CD14-positive monocyte (primary cell): ENCODE measurements around the gene TMEM132D. TPM values are rescaled to one million over a fixed set of nuclear protein-coding genes. Genes with fewer than 3 reads are reported as not detected.

Experiments
- DNase-seq, 3 donors: peaks; one replicate each; pipeline ENCODE4 v3.0.0-alpha.2; 2011 to 2022
- H2AFZ ChIP-seq: 2 replicates; pipeline ENCODE4 v1.6.0; 2012; ENCODE audit warnings: mild to moderate bottlenecking, low read depth, low read length, inconsistent platforms; ENCODE audit not compliant: insufficient read depth, poor library complexity, severe bottlenecking
- H3K27ac ChIP-seq, 2 donors: 1 replicate in 1 of 2; 2 replicates in 1 of 2; pipeline ENCODE4 v1.5.1; 2012 to 2013; ENCODE audit warnings: low read length in 2 of 2, control low read depth in 1 of 2, inconsistent platforms in 1 of 2, low read depth in 1 of 2, mild to moderate bottlenecking in 1 of 2
- H3K27me3 ChIP-seq, 2 donors: one replicate each; pipeline versions ENCODE4 v1.6.0 to v1.6.1; 2011 to 2013; ENCODE audit warnings: low read length in 2 of 2; ENCODE audit not compliant: control insufficient read depth in 2 of 2, insufficient read depth in 2 of 2
- H3K36me3 ChIP-seq, 2 donors: replicated peaks in 1 of 2; 1 replicate in 1 of 2; 2 replicates in 1 of 2; pipeline versions ENCODE4 v1.5.1 to v1.6.1; 2012 to 2013; ENCODE audit warnings: low read length in 2 of 2, control low read depth in 1 of 2, inconsistent platforms in 1 of 2, mild to moderate bottlenecking in 1 of 2; ENCODE audit not compliant: insufficient read depth in 2 of 2, control insufficient read depth in 1 of 2
- H3K4me1 ChIP-seq, 2 donors: 1 replicate in 1 of 2; 2 replicates in 1 of 2; pipeline versions ENCODE4 v1.5.1 to v1.6.1; 2012 to 2013; ENCODE audit warnings: low read length in 2 of 2, control low read depth in 1 of 2, inconsistent platforms in 1 of 2, mild to moderate bottlenecking in 1 of 2, moderate library complexity in 1 of 2; ENCODE audit not compliant: insufficient read depth in 2 of 2, control insufficient read depth in 1 of 2
- H3K4me2 ChIP-seq: replicated peaks from 2 replicates; pipeline ENCODE3; 2012; ENCODE audit warnings: low read length, moderate library complexity, mild to moderate bottlenecking; ENCODE audit not compliant: poor library complexity, severe bottlenecking; ENCODE audit errors: extremely low read depth
- H3K4me3 ChIP-seq, 3 experiments: fragments of 200-600 bp in 1 of 3; sonication (generic) in 1 of 3; replicated peaks in 1 of 3; 1 replicate in 2 of 3; 2 replicates in 1 of 3; pipeline ENCODE4 v1.5.1; 2011 to 2013; ENCODE audit warnings: low read length in 3 of 3, mild to moderate bottlenecking in 3 of 3, control low read depth in 2 of 3, low read depth in 2 of 3, inconsistent platforms in 1 of 3, moderate library complexity in 1 of 3
- H3K79me2 ChIP-seq: 2 replicates; pipeline ENCODE4 v1.6.0; 2012; ENCODE audit warnings: mild to moderate bottlenecking, control low read depth, inconsistent platforms, low read length, moderate library complexity; ENCODE audit not compliant: insufficient read depth
- H3K9ac ChIP-seq: 2 replicates; pipeline ENCODE4 v1.6.0; 2017; ENCODE audit warnings: low read length, mild to moderate bottlenecking; ENCODE audit not compliant: insufficient read depth, poor library complexity, severe bottlenecking
- H3K9me3 ChIP-seq, 2 donors: replicated peaks in 1 of 2; 1 replicate in 1 of 2; 2 replicates in 1 of 2; pipeline versions ENCODE4 v1.5.1 to v1.6.1; 2012 to 2013; ENCODE audit warnings: low read length in 2 of 2, control low read depth in 1 of 2; ENCODE audit not compliant: control insufficient read depth in 1 of 2, insufficient read depth in 1 of 2
- H4K20me1 ChIP-seq: 2 replicates; pipeline ENCODE4 v1.6.0; 2012; ENCODE audit warnings: mild to moderate bottlenecking, low read length, control low read depth, moderate library complexity; ENCODE audit not compliant: insufficient read depth
- H3K27ac Mint-ChIP-seq, 7 donors: one replicate each; pipeline ENCODE4 v1.8.0; 2020; ENCODE audit warnings: mild to moderate bottlenecking in 7 of 7, mixed read lengths in 7 of 7, moderate library complexity in 6 of 7, inconsistent platforms in 2 of 7
- H3K27me3 Mint-ChIP-seq, 3 donors: one replicate each; pipeline ENCODE4 v1.8.0; 2021 to 2022; ENCODE audit warnings: low read depth in 3 of 3, mild to moderate bottlenecking in 3 of 3, mixed read lengths in 3 of 3, moderate library complexity in 3 of 3, inconsistent platforms in 1 of 3
- H3K36me3 Mint-ChIP-seq, 2 donors: one replicate each; pipeline ENCODE4 v1.8.0; 2020; ENCODE audit warnings: mixed read lengths in 2 of 2, inconsistent platforms in 1 of 2, mild to moderate bottlenecking in 1 of 2
- H3K4me1 Mint-ChIP-seq: one replicate; pipeline ENCODE4 v1.8.0; 2020; ENCODE audit warnings: mild to moderate bottlenecking, mixed read lengths
- H3K4me3 Mint-ChIP-seq, 2 donors: one replicate each; pipeline ENCODE4 v1.8.0; 2020; ENCODE audit warnings: mild to moderate bottlenecking in 2 of 2, mixed read lengths in 2 of 2, moderate library complexity in 1 of 2
- H3K9me3 Mint-ChIP-seq, 7 donors: one replicate each; pipeline ENCODE4 v1.8.0; 2020 to 2022; ENCODE audit warnings: mixed read lengths in 7 of 7, mild to moderate bottlenecking in 6 of 7, moderate library complexity in 6 of 7, inconsistent platforms in 2 of 7
- WGBS: methylation state at CpG from one replicate; pipeline ENCODE4 v1.1.5; 2013; ENCODE audit warnings: missing lambda C conversion rate; ENCODE audit not compliant: insufficient coverage; 5-methylcytosine and 5-hydroxymethylcytosine counted together
- intact Hi-C, 2 donors: fragments of 100-400 bp; cut with micrococcal nuclease; formaldehyde crosslinking; loops; one replicate each; pipeline versions ENCODE4 v1.15.0 to v1.15.1; 2023
- polyA plus RNA-seq, 3 donors: library from polyadenylated mRNA; depleted of rRNA in 1 of 3; unstranded in 2 of 3; stranded (reverse) in 1 of 3; fragments of 300-500 nt in 2 of 3; fragments of >200 nt in 1 of 3; fragmentation: Illumina TruSeq in 2 of 3; gene quantifications; 1 replicate in 2 of 3; 2 replicates in 1 of 3; pipeline ENCODE4 v1.2.3, GENCODE V29; 2012 to 2021
- TF ChIP-seq, protein P1 (sequence below): fragments of 200-600 bp; IDR thresholded peaks from one replicate; pipeline ENCODE4 v1.8.0; 2022; ENCODE audit warnings: antibody characterized with exemption, mild to moderate bottlenecking

TMEM132D gene
- polyA plus RNA-seq, 3 donors = 0.04 TPM; not detected in 2

DNA sequence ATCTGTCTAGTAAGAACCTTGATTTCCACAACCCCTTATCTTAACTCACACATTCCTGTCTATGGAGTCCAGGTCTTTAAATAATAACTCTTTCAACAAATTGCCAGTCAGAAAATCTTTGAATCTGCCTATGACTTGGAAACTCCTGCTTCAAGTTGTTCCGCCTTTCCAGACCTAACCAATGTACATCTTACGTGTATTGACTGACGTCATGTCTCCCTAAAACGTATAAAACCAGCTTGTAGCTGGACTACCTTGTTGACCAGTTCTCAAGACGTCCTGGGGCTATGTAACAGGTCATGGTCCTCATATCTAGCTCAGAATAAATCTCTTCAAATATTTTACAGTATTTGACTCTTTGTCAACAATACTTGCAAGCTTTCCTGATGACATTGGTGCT, 337.0 kb downstream of the TMEM132D start:
- Mint-ChIP-seq H3K4me1 (no peaks in the 10 kb centered on the region), H3K27ac (no peak overlapping the region), H3K27me3 (no peaks in the 10 kb centered on the region), H3K4me3 (no peak overlapping the region), H3K36me3 (no peaks in the 10 kb centered on the region), H3K9me3 (peaks cover 0 to 5% (median 1%) of the 10 kb centered on the region in 7 donors)
- TF ChIP-seq, protein P1, sequence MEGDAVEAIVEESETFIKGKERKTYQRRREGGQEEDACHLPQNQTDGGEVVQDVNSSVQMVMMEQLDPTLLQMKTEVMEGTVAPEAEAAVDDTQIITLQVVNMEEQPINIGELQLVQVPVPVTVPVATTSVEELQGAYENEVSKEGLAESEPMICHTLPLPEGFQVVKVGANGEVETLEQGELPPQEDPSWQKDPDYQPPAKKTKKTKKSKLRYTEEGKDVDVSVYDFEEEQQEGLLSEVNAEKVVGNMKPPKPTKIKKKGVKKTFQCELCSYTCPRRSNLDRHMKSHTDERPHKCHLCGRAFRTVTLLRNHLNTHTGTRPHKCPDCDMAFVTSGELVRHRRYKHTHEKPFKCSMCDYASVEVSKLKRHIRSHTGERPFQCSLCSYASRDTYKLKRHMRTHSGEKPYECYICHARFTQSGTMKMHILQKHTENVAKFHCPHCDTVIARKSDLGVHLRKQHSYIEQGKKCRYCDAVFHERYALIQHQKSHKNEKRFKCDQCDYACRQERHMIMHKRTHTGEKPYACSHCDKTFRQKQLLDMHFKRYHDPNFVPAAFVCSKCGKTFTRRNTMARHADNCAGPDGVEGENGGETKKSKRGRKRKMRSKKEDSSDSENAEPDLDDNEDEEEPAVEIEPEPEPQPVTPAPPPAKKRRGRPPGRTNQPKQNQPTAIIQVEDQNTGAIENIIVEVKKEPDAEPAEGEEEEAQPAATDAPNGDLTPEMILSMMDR = no peak
- Histone ChIP-seq H3K79me2 (no peaks in the 10 kb centered on the region), H3K36me3 (no peaks in the 10 kb centered on the region), H3K9ac (no peak overlapping the region), H2AFZ (no peak overlapping the region), H3K9me3 (no peaks in the 10 kb centered on the region), H3K4me1 (no peaks in the 10 kb centered on the region), H3K27ac (no peak overlapping the region), H3K4me2 (no peak overlapping the region), H3K4me3 (no peak overlapping the region), H4K20me1 (no peaks in the 10 kb centered on the region), H3K27me3 (no peaks in the 10 kb centered on the region)
- intact Hi-C loops = no loop called here
- WGBS = 87% methylated on average over 5 of the region's 5 CpGs
- no peak for DNase-seq

DNA sequence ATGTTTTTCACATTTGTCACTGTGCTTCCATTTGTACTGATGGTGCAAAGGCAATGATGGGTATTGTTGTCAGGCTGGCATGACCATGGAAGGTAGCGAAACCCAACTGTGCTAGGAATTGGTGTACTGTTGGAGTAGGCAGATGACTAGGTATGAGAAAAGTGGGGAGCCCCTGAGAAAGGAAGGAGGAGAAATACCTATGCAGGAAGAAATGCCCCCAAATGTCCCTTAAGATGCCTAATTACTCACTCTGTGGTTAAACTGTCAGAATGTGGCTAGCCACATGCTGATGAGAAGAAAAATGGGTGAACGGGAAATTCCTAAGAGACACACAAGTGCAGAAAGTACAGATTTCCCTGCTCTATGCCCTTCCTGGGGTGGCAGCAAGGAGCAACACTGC, 339.1 kb downstream of the TMEM132D start:
- Mint-ChIP-seq H3K4me3 (no peak overlapping the region), H3K36me3 (no peaks in the 10 kb centered on the region), H3K9me3 (peaks cover 0 to 5% (median 1%) of the 10 kb centered on the region in 7 donors), H3K4me1 (no peaks in the 10 kb centered on the region), H3K27me3 (no peaks in the 10 kb centered on the region), H3K27ac (no peak overlapping the region)
- H3K4me2 ChIP-seq = no peak overlapping the region
- no peaks in the 10 kb centered on the region for H3K79me2 ChIP-seq
- H3K9ac ChIP-seq = no peak overlapping the region
- no peaks in the 10 kb centered on the region for H3K27me3 ChIP-seq
- WGBS = 100% methylated on average over 1 of the region's 2 CpGs
- intact Hi-C loops = no loop called here
- H3K4me3 ChIP-seq = no peak overlapping the region
- DNase-seq = no peak
- no peak overlapping the region for H3K27ac ChIP-seq
- H3K36me3 ChIP-seq = no peaks in the 10 kb centered on the region
- no peaks in the 10 kb centered on the region for H3K4me1 ChIP-seq
- H3K9me3 ChIP-seq = peaks cover 0 to 5% of the 10 kb centered on the region in 2 donors
- no peaks in the 10 kb centered on the region for H4K20me1 ChIP-seq
- TF ChIP-seq, protein P1 = no peak
- no peak overlapping the region for H2AFZ ChIP-seq
